Stimulated activated CD4-positive, alpha-beta T cell treated with anti-CD3 and anti-CD28 coated beads, Interleukin-12 subunit alpha, Interleukin-12 subunit beta, amount 100 ng/mL, for 24 hours (primary cell): ENCODE data around the gene ZNF710.

Experiments
- DNase-seq, 2 experiments: peaks; one replicate each; pipeline ENCODE4 v3.0.0-alpha.2; 2020; ENCODE audit warnings: low read depth in 2 of 2

Gene ZNF710

GRCh38 chr15:90019611-90020010, 18.5 kb downstream of the ZNF710 start:
- DNase-seq: no peak

- DNase-seq: no peak
These were observed 19.1 kb downstream of the ZNF710 start for GRCh38 chr15:90020021-90020735.

- no peak for DNase-seq
These were observed 19.9 kb downstream of the ZNF710 start for GRCh38 chr15:90020936-90021507.

GRCh38 chr15:90022345-90022744, 21.2 kb downstream of the ZNF710 start:
- no peak for DNase-seq

GRCh38 chr15:90022905-90023700, 22.0 kb downstream of the ZNF710 start:
- DNase-seq: no peak

GRCh38 chr15:90024406-90024805, 23.3 kb downstream of the ZNF710 start:
- DNase-seq: no peak

GRCh38 chr15:90025489-90026033, 24.4 kb downstream of the ZNF710 start:
- DNase-seq: no peak

- no peak for DNase-seq
These were observed 27.3 kb downstream of the ZNF710 start for GRCh38 chr15:90028376-90028944.

GRCh38 chr15:90029024-90029423, 27.9 kb downstream of the ZNF710 start:
- DNase-seq: no peak

- DNase-seq: no peak
These were observed 29.3 kb downstream of the ZNF710 start for GRCh38 chr15:90030376-90030775.

- DNase-seq: no peak
These were observed 30.2 kb downstream of the ZNF710 start for GRCh38 chr15:90031231-90031791.

GRCh38 chr15:90033006-90033405, 31.9 kb downstream of the ZNF710 start:
- DNase-seq: no peak

GRCh38 chr15:90033448-90033847, 32.3 kb downstream of the ZNF710 start:
- DNase-seq: no peak

GRCh38 chr15:90035095-90035839, 34.1 kb downstream of the ZNF710 start:
- DNase-seq: no peak

GRCh38 chr15:90035840-90036230, 34.7 kb downstream of the ZNF710 start:
- no peak for DNase-seq

GRCh38 chr15:90036343-90036742, 35.2 kb downstream of the ZNF710 start:
- DNase-seq: no peak

GRCh38 chr15:90036806-90037510, 35.8 kb downstream of the ZNF710 start:
- DNase-seq: no peak

- DNase-seq: no peak
These were observed 36.4 kb downstream of the ZNF710 start for GRCh38 chr15:90037511-90037860.

GRCh38 chr15:90037961-90038631, 37.0 kb downstream of the ZNF710 start:
- DNase-seq: peak in 1 of 2 experiments; percentile 39

- no peak for DNase-seq
These were observed 37.5 kb downstream of the ZNF710 start for GRCh38 chr15:90038632-90039095.
